K562 (cell line): ENCODE data around the gene CPN2. TPM values are rescaled to one million over a fixed set of nuclear protein-coding genes. Genes with fewer than 3 reads are reported as not detected.

ENCODE experiments used
- ATAC-seq: fragments of 200-7000 bp; cut with Tn5 transposase; 3 replicates; pipeline ENCODE4 v1.9.1; 2020; ENCODE audit warnings: moderate library complexity
- BruUV-seq: library from RNA; stranded (reverse); fragments of 400-500 nt; replicated peaks from 2 replicates; lab custom pipeline; 2021; lab: Mats Ljungman, UMichigan
- CTCF ChIA-PET: fragments of 300-600 bp; formaldehyde crosslinking; extraction: SDS; loops from one replicate; lab custom pipeline; 2021; ENCODE audit warnings: low intra/inter-chr PET ratio; lab: Yijun Ruan, JAX
- POLR2A ChIA-PET: fragments of 300-600, 350-650 bp; sonication (Branson Sonifier 250); formaldehyde crosslinking; extraction: SDS; loops from one replicate; lab custom pipeline; 2021; ENCODE audit warnings: antibody characterized with exemption, inconsistent platforms; lab: Yijun Ruan, JAX
- DNase-seq, 4 experiments: peaks; one replicate each; pipeline versions ENCODE4 v3.0.0 to v3.0.0-alpha.2; 2011 to 2018; ENCODE audit warnings: low spot score in 3 of 4, mixed read lengths in 3 of 4; ENCODE audit errors: extremely low read depth in 1 of 4
- FAIRE-seq: peaks from 2 replicates; lab custom pipeline; 2011; peaks lifted over from hg19 to GRCh38; lab: Jason Lieb, UNC
- H2AFZ ChIP-seq: 2 replicates; pipeline ENCODE4 v1.6.0; 2011; ENCODE audit warnings: low read depth, low read length, control low read depth, inconsistent platforms
- H3K27ac ChIP-seq: fragments of 200-600 bp; 3 replicates; pipeline ENCODE4 v1.8.0; 2011; ENCODE audit warnings: low read depth, mild to moderate bottlenecking, control low read depth, inconsistent platforms, low read length, moderate library complexity, mixed read lengths; ENCODE audit errors: extremely low read depth
- H3K27me3 ChIP-seq, 2 experiments: fragments of 300-600 bp in 1 of 2; 2 replicates in 1 of 2; 3 replicates in 1 of 2; pipeline versions ENCODE4 v1.6.0 to v1.8.0; 2011; ENCODE audit warnings: inconsistent platforms in 2 of 2, low read length in 2 of 2, mild to moderate bottlenecking in 1 of 2, mixed read lengths in 1 of 2, moderate library complexity in 1 of 2; ENCODE audit not compliant: control insufficient read depth in 2 of 2, insufficient read depth in 2 of 2
- H3K36me3 ChIP-seq: fragments of 300-600 bp; 3 replicates; pipeline ENCODE4 v1.8.0; 2011; ENCODE audit warnings: mild to moderate bottlenecking, low read length, inconsistent platforms; ENCODE audit not compliant: control insufficient read depth, insufficient read depth
- H3K4me1 ChIP-seq, 2 experiments: fragments of 200-600 bp in 1 of 2; replicated peaks in 1 of 2; 2 replicates in 1 of 2; 3 replicates in 1 of 2; pipeline versions ENCODE4 v1.5.1 to v1.8.0; 2011; ENCODE audit warnings: inconsistent platforms in 2 of 2, low read length in 2 of 2, mild to moderate bottlenecking in 1 of 2, mixed read lengths in 1 of 2, moderate library complexity in 1 of 2; ENCODE audit not compliant: control insufficient read depth in 2 of 2, insufficient read depth in 2 of 2
- H3K4me2 ChIP-seq: 2 replicates; pipeline ENCODE4 v1.6.1; 2011; ENCODE audit warnings: low read length, control low read depth, inconsistent platforms, mixed read lengths; ENCODE audit not compliant: insufficient read depth
- H3K4me3 ChIP-seq: fragments of 200-600 bp; sonication (generic), shearing (Covaris generic); 2 replicates; pipeline ENCODE4 v1.5.1; 2016; ENCODE audit warnings: control low read depth, inconsistent platforms
- H3K79me2 ChIP-seq: fragments of 200-600 bp; 3 replicates; pipeline ENCODE4 v1.8.0; 2011; ENCODE audit warnings: low read length, inconsistent platforms; ENCODE audit not compliant: control insufficient read depth, insufficient read depth
- H3K9ac ChIP-seq, 2 experiments: 2 replicates each; pipeline versions ENCODE4 v1.6.0 to v1.6.1; 2011; ENCODE audit warnings: low read depth in 2 of 2, low read length in 2 of 2, control low read depth in 1 of 2, inconsistent platforms in 1 of 2, mild to moderate bottlenecking in 1 of 2, mixed read lengths in 1 of 2; ENCODE audit not compliant: insufficient read depth in 1 of 2
- H3K9me1 ChIP-seq: one replicate; pipeline ENCODE4 v1.6.0; 2011; ENCODE audit warnings: inconsistent platforms, mild to moderate bottlenecking, low read length, moderate library complexity; ENCODE audit not compliant: control insufficient read depth, insufficient read depth
- H3K9me3 ChIP-seq: replicated peaks from 2 replicates; pipeline ENCODE4 v1.5.1; 2011; ENCODE audit warnings: low read depth, low read length, inconsistent platforms; ENCODE audit not compliant: control insufficient read depth, insufficient read depth
- H4K20me1 ChIP-seq: replicated peaks from 2 replicates; pipeline ENCODE4 v1.6.1; 2011; ENCODE audit warnings: low read length, inconsistent platforms, mixed read lengths; ENCODE audit not compliant: control insufficient read depth, insufficient read depth
- ATF3 ChIP-seq, 2 experiments: fragments of 450-650 bp in 1 of 2; sonication (generic) in 1 of 2; formaldehyde crosslinking in 1 of 2; IDR thresholded peaks in 1 of 2; conservative IDR thresholded peaks in 1 of 2; 2 replicates each; pipeline versions ENCODE4 v1.6.1 to v1.8.1; 2016 to 2023; ENCODE audit warnings: mild to moderate bottlenecking in 2 of 2, moderate library complexity in 2 of 2, inconsistent platforms in 1 of 2, missing genetic modification reagents in 1 of 2
- CBX5 ChIP-seq: IDR thresholded peaks from 2 replicates; pipeline ENCODE4 v1.6.1; 2014; ENCODE audit warnings: low read depth, borderline replicate concordance
- CEBPB ChIP-seq: fragments of 450-650 bp; IDR thresholded peaks from 2 replicates; pipeline ENCODE4 v1.6.1; 2016; ENCODE audit warnings: missing genetic modification characterization, missing compliant biosample characterization
- CEBPG ChIP-seq, 3 experiments: fragments of 200-800 bp in 1 of 3; sonication (Bioruptor generic) in 1 of 3; sonication (generic) in 1 of 3; formaldehyde crosslinking in 1 of 3; IDR thresholded peaks in 2 of 3; conservative IDR thresholded peaks in 1 of 3; 2 replicates each; pipeline versions ENCODE4 v1.6.1 to v1.8.0; 2016 to 2022; ENCODE audit warnings: missing compliant biosample characterization in 2 of 3, missing genetic modification characterization in 2 of 3, mild to moderate bottlenecking in 1 of 3, missing genetic modification reagents in 1 of 3
- DEAF1 ChIP-seq: fragments of 450-650 bp; formaldehyde crosslinking; IDR thresholded peaks from 2 replicates; pipeline ENCODE4 v1.4.0; 2020; ENCODE audit warnings: mild to moderate bottlenecking, moderate library complexity
- ELF4 ChIP-seq: fragments of 450-650 bp; formaldehyde crosslinking; IDR thresholded peaks from 2 replicates; pipeline ENCODE4 v1.4.0; 2022; ENCODE audit warnings: missing genetic modification characterization
- ERF ChIP-seq: fragments of 450-650 bp; formaldehyde crosslinking; IDR thresholded peaks from 2 replicates; pipeline ENCODE4 v1.4.0; 2020; ENCODE audit warnings: mild to moderate bottlenecking, mixed read lengths
- GTF2B ChIP-seq: IDR thresholded peaks from 2 replicates; pipeline ENCODE4 v1.6.1; 2011; ENCODE audit not compliant: insufficient read length; ENCODE audit errors: extremely low read depth
- ILF3 ChIP-seq: fragments of 450-650 bp; IDR thresholded peaks from 2 replicates; pipeline ENCODE4 v1.6.1; 2018; ENCODE audit warnings: antibody characterized with exemption, mild to moderate bottlenecking, moderate library complexity, borderline replicate concordance
- MAFF ChIP-seq: IDR thresholded peaks from 2 replicates; pipeline ENCODE4 v1.6.1; 2012; ENCODE audit warnings: low read length, improper control_type of control experiment
- RAD51 ChIP-seq: fragments of 450-650 bp; IDR thresholded peaks from 2 replicates; pipeline ENCODE4 v1.7.1; 2016; ENCODE audit warnings: low read depth, mild to moderate bottlenecking, borderline replicate concordance
- TAF1 ChIP-seq: IDR thresholded peaks from 2 replicates; pipeline ENCODE4 v1.6.1; 2011; ENCODE audit warnings: mild to moderate bottlenecking, low read length, moderate library complexity; ENCODE audit not compliant: insufficient read depth, control insufficient read depth, severe bottlenecking; ENCODE audit errors: extremely low read depth
- ZNF12 ChIP-seq: sonication (generic); formaldehyde crosslinking; IDR thresholded peaks from 2 replicates; pipeline ENCODE4 v1.4.0; 2020; ENCODE audit warnings: mild to moderate bottlenecking, missing genetic modification reagents
- ZNF140 ChIP-seq: fragments of 250-450 bp; sonication (Bioruptor Pico); IDR thresholded peaks from 2 replicates; pipeline ENCODE4 v1.8.0; 2021; ENCODE audit warnings: moderate library complexity, mild to moderate bottlenecking, inconsistent platforms
- ZNF165 ChIP-seq: fragments of 250-450 bp; sonication (Bioruptor Pico); IDR thresholded peaks from 2 replicates; pipeline ENCODE4 v1.4.0; 2020; ENCODE audit warnings: borderline replicate concordance
- ZNF324 ChIP-seq: fragments of 250-450 bp; sonication (Bioruptor Pico); IDR thresholded peaks from 2 replicates; pipeline ENCODE4 v1.4.0; 2020; ENCODE audit warnings: mild to moderate bottlenecking
- WGBS: fragments of 100-300 bp; shearing (Covaris generic); methylation state at CpG from one replicate; pipeline ENCODE4 v1.1.6; 2016; ENCODE audit warnings: low coverage, mixed read lengths; ENCODE audit not compliant: insufficient coverage; ENCODE audit errors: missing lambda C conversion rate; 5-methylcytosine and 5-hydroxymethylcytosine counted together
- in situ Hi-C: fragments of 300-500 bp; cut with MboI; formaldehyde crosslinking; loops from 4 replicates; pipeline ENCODE4 v1.15.0; 2018; ENCODE audit warnings: inconsistent platforms, mixed read lengths
- intact Hi-C: fragments of 100-400 bp; cut with micrococcal nuclease; formaldehyde crosslinking; loops from 2 replicates; pipeline ENCODE4 v1.14.2; 2022
- polyA plus RNA-seq, 8 experiments: library from polyadenylated mRNA; depleted of rRNA in 4 of 8; stranded (reverse) in 5 of 8; unstranded in 3 of 8; fragments of >200 nt; fragmentation: Nextera tagmentation in 2 of 8; fragmentation: Illumina TruSeq in 1 of 8; extraction: Ambion mirVana in 2 of 8; extraction: Trizol in 1 of 8; gene quantifications; 2 replicates each; pipeline versions ENCODE4 v1.2.1 to v1.2.3, GENCODE V29; 2011 to 2014; ENCODE audit warnings: inconsistent platforms in 1 of 8, missing spikeins in 1 of 8
- total RNA-seq, 7 experiments: library from RNA; depleted of rRNA in 6 of 7; stranded (reverse); fragments of >200 nt in 6 of 7; fragmentation: Illumina TruSeq in 2 of 7; extraction: Trizol in 2 of 7; gene quantifications; 2 replicates each; pipeline versions ENCODE4 v1.2.1 to v1.2.3, GENCODE V29; 2011 to 2021; ENCODE audit warnings: low replicate concordance in 1 of 7

The CPN2 gene
- total and polyA plus RNA-seq, 9 of the 15 experiments (the other 6 are each of a cell fraction or from before 2014, with no cell fraction given), result not detected

- no peaks in the 10 kb centered on the region; a peak in 1 of 5 replicates for H3K27me3 ChIP-seq
- DNase-seq (no peak), ATAC-seq (no peak), FAIRE-seq (no peak)
- H2AFZ ChIP-seq, result no peak overlapping the region
- WGBS, result 76% methylated on average over 13 of the region's 13 CpGs
- ChIA-PET POLR2A (no interaction called here), CTCF (no interaction called here)
- H4K20me1 ChIP-seq, result no peaks in the 10 kb centered on the region
- no peak overlapping the region for H3K4me2 ChIP-seq
- H3K9ac ChIP-seq, result no peak overlapping the region
- H3K9me1 ChIP-seq, result no peaks in the 10 kb centered on the region
- intact Hi-C loops, result no loop called here
- in situ Hi-C loops, result loop anchor here (25.0 kb wide), 1 partner anchor 1488 kb away; no protein-coding TSS in a partner anchor
- BruUV-seq, result no TSS peak
- H3K79me2 ChIP-seq, result no peaks in the 10 kb centered on the region
- H3K4me3 ChIP-seq, result no peak overlapping the region
- no peaks in the 10 kb centered on the region; the same call in 1 of the 2 replicates for H3K9me3 ChIP-seq
- TF ChIP-seq ERF (CRISPR knock-in tag) (no peak), ZNF324 (CRISPR knock-in tag) (no peak), GTF2B (no peak), TAF1 (no peak), RAD51 (no peak), ILF3 (no peak), ATF3 (IDR thresholded peaks at IDR 0.05) (peak; percentile 75), ATF3 (CRISPR knock-in tag; conservative IDR thresholded peaks at IDR 0.05) (no peak), ELF4 (no peak), CEBPB (tag) (peak; percentile 88), ZNF12 (CRISPR knock-in tag) (no peak), MAFF (no peak), CBX5 (no peak), ZNF140 (CRISPR knock-in tag) (no peak), DEAF1 (CRISPR knock-in tag) (no peak), ZNF165 (CRISPR knock-in tag) (no peak), CEBPG (CRISPR knock-in tag; IDR thresholded peaks at IDR 0.05) (peak; percentile 60; the same call in 1 of the 2 replicates), CEBPG (tag; conservative IDR thresholded peaks at IDR 0.05 in 1 of 2, IDR thresholded peaks at IDR 0.05 in 1 of 2) (peak; percentile 39 to 48; a peak in 2 of 4 replicates)
- peaks cover 0 to 3% of the 10 kb centered on the region in 2 experiments; a peak in 1 of 5 replicates for H3K4me1 ChIP-seq
- no peaks in the 10 kb centered on the region for H3K36me3 ChIP-seq
- no peak overlapping the region for H3K27ac ChIP-seq
Measured at GRCh38 chr3:194300382-194300758, 50.8 kb downstream of the CPN2 start.
